NCI-H2029 treated with DMSO at 0.1 percent for 48 hours (cell line): ENCODE data around the gene TNIK.

ENCODE experiments used
- DNase-seq: peaks from one replicate; lab custom pipeline; 2025; lab: John Stamatoyannopoulos, UW

TNIK gene

DNA sequence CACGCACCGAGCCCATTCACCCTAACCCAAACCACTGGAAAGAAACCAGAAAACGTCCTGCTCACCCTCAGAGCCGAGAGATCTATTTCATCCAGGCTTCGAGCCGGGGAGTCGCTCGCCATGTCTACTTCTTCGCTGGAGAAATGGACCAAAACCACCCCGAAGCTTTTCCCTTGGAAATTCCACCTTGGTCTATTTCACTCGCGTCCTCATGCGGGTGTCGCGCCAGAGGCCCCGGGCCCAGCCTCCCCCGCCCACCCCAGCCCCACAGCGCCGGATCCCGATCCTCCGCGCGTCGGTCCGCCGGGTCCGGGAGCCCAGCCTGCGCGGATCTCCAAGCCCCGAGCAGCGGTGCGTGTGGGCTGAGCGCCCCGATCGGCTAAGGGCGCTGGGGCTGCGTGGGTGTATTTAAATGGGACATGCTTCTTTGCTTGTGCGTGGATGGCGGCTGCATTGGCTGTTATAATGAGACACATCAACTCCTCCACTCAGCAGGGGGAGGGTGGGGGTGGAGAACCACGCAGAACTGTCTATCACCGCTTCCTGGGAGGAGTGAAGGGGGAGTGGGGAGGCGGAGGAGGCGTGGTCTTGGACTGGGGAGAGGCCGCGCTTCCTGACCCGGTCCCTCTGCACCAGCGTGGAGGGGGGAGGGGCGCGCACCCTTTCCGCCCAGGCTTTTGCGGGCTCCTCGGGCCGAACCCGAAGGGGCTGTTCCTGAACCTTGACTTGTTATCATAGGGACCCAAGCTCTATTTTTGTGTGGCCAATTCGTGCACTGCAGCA is at the start of gene TNIK:
Gene TNIK (minus strand): TSS at position 464 of the 783 bp plus-strand sequence. CDS start 342 bp downstream, at position 122.
- DNase-seq = peak; percentile 74

DNA sequence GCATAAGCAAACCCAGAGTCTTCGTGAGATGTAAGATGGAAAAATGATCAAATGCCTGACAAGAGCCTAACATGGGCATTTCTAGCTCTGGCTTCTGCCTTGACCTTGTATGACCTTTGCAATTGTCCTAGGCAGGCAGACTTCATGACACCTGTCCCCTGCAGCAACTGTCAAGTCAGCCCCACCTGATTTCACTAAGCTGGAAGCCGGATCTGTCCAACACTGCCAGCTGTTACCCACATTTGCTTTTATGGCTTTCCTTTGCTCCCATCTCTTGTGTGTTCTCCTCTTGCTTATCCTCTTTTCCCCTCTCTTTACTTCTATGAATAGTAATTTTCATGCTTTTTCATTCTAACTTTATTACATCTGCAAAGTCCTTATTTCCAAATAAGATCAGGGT is 48.5 kb upstream of the TNIK start:
- DNase-seq = no peak

DNA sequence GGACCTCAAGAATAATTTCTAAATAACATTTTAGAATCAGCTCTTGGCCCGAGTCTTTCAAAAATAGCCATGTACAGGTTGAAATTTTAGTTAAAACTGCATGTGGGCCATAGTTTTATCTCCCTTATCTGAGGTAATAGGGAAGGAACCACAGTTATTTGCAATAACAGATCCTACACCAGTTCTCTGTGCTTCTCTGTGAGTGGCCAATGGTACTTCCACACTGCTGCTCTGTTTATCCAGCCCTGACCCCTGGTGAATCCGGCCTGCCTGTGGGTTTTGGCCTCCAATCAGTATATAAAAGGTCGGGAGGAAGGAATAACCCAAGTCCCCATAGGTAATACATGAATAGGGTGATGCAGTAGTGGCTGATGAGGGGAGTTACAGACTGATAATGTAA is 48.0 kb upstream of the TNIK start:
- DNase-seq = no peak

DNA sequence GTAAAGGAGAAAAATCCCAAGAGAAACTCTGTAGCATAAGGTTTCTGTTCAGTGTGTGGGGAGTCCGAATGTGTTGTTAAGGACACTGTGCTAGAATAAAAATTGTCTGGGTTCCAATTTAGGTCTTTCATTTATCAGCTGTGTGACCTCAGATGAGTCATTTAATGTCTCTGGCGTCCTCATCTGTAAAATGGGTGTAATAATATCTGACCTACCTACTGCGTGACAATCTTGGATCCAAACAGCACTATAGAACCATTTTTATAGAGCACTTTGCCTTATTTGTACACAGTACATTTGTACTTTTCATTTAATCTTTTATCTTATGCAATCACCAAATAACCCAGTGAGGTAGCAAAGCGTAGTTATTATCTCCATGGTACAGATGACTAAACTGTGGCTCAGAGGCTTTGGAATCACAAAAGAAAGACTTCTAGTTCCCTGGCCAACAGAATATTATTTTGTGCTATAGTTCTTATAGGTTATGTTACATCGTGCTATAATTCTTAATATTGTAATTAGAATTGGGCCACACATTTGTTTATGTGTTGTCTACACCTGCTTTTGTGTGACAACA is 46.6 kb upstream of the TNIK start:
- no peak for DNase-seq

DNA sequence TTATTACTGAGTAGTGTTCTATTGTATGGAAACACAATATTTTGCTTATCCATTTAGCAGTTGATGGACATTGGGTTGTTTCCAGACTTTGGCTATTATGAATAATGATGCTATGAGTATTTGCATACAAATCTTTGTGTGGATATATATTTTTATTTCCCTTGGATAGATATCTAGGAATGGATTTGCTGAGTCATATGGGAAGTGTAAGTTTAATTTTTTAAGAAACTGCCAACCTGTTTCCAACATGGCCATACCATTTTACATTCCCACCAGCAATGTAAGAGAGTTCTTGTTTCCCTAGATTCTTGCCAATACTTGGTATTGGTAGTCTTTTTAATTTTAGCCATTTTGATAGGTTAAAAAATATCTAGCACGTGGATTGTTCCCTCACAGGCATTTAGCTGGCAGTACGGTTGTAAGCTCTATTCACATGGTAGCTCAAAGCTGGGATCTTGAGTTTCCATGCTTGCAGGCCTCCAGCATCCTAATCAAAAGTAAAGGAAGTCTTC is 45.7 kb upstream of the TNIK start:
- no peak for DNase-seq

DNA sequence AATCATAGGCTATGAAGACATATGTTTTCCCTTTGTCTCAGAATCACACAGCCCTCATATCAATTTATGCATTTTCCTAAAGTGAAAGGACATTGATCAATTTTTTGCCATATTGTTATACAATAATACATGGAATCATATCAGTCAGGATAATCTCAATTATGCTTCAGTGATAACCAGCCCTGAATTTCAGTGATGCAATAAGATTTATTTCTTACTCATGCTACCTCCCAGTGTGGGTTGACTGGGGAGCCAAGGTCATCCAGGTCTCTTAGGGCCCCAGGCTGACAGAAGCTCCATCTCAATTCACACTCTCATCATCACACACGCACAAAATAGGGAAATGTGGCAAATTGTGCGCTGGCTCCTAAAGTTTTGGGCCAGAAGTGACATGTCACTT is 44.2 kb upstream of the TNIK start:
- no peak for DNase-seq

DNA sequence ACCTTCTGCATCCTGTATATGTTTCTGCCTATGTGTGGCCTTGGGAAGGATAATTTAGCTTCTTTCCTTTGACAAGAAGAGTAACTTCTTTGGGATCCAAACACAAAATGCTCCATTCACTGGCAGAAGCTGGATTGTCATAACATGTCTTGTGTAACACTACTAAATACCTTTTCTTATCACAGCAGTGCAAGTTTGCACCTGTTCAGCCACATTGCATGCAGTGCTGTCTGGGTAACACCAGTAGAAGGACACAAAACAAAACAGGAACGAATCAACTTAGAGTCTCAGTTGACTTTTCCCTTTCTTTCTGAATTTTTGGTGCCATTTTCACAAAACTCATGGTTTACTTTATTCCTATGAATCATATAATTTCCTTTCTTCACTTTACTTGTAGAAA is 43.6 kb upstream of the TNIK start:
- DNase-seq = no peak

DNA sequence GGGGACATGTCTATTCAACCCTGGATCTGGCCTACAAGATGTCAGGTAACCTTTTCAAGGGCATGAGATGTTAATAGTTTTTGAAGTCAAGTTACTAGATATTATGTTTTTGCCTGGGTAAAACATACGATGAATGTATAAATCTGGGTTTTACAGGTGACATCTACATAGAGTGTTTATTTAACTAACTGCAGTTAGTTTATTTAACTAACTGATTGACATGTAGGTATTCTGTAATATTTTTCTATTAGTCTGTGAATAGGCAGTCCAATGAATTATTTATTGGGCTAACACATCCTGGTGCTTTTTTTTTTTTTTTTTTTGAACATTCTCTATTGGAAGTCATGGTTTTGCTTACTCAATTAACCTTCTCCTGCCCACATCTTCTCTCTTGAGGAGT is 38.7 kb upstream of the TNIK start:
- no peak for DNase-seq

DNA sequence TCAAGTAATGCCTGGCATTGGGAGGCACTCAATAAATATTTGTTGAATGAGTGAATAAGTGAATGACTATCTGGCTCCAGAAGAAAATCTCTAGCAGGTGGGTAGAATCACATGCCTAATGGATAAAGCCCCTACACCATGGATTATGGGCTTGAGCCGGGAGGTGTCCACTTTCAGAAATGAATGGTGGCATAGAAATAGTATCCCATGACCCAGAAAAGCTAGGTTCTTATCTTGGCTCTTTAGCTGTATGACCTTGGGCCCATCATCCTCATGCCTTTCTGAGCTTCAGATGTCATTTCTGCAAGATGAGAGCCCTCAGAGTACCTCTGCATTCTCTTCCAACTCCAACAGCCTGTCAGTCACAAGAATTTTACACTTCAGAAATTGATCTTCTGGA is 37.3 kb upstream of the TNIK start:
- DNase-seq = no peak

DNA sequence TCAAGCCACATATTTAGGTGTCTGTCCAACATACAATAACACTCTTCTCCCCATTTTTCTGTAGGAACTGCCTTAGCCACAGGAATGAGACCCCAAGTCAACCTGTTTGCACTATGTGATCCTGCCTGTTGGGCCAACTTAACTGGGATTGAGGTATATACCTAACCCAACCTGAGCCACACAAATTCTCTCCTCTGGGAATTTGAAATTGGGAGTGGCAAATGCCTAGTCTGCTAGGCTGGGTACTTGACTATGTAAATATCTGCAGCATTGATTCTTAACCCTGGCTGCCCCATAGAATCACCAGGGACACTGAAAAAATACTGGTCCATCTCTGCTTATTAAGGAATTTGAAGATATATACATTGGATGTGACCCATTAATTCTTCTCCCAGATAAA is 35.2 kb upstream of the TNIK start:
- no peak for DNase-seq

DNA sequence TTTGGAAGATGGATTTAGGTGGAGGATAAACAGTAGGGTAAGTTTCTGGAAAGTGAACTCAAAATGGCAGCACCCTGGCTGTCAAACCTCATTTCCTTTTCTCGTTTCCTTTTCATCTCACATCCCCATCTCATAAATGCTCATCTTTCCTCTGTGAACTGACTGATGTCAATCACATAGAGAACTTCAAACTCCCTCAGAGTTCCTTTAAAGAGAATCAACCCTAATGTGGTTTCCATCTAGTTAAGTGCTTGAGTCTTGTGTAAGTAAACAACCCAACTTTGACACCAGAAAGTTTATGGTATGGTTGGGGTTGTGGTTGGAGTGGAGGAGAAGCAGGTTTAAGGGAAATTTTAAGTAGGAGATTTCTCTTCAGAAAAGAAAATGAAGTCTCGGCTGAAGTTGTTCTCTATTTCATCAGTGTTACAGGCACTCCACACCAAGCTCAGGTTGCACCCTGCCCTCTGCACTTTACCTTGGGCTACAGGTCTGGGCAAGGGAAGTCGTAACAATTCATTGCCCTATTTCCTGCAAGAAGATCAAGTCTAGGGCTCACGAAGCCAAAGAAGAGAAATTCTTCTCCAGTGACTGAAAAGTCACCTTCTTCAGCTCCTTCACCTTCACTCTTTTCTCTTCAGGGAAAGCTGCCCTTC is 34.4 kb upstream of the TNIK start:
- no peak for DNase-seq

DNA sequence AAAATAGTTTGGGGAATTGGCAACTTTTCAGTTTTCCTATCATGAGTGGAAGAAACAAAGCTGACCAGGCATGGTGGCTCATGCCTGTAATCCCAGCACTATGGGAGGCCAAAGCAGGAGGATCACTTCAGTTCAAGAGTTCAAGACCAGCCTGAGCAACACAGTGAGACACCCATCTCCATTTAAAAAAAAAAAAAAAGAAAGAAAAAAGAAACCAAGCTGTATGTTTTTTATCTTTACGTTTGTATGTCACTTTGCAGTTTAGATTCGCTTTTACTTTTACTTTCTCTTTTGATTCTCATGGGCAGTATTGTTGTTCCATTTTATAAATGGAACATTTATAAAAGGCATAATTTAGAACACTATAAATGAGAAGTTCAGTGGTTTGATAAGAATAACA is 31.2 kb upstream of the TNIK start:
- no peak for DNase-seq

DNA sequence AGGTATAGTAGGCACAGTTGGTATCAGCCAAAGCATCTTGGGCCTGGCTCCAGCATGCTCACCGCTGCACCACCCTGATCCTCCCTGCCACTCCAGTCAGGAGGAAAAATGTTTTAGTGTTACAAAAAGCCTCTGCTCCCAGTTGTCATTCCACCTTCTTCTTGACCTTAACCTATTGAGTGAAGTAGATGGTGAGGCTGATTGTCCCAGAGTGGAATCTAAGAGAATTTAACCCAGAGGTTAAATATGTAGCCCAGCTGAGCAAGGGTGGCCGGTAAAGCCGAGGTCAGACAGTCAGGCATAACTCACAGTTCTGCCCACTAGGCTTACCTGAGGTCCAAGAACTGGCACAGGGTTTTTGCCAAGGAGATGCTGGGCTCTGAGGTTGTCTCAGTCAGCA is 30.7 kb upstream of the TNIK start:
- DNase-seq = no peak

DNA sequence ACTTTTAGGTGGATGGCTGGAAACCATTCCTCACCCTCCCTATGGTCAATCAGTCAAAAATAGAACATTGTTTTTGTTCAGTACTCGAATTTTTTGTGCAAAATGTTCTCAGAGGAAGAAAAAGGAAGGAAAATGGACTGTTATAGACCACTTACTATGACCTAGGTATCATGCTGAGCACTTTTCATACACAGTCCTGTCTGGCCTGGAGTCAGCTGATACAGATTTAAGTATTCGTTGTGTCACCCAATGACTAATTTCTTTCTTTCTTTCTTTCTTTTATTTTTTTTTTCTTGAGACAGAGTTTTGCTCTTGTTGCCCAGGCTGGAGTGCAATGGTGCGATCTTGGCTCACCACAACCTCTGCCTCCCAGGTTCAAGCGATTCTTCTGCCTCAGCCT is 29.1 kb upstream of the TNIK start:
- no peak for DNase-seq

DNA sequence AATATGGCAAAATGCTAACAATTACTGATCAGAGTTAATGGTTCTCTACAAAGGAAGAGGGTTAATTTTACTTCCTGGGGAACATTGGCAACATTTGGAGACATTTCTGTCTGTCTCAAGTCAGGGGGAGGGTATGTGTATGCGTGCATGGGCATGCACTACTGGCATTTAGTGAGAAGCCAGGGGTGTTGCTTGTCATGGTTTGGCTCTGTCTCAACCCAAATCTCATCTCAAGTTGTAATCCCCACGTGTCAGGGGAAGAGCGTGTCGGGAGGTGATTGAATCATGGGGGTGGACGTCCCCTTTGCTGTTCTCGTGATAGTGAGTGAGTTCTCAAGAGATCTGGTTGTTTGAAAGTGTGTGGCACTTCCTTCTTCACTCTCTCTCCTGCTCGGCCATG is 28.3 kb upstream of the TNIK start:
- no peak for DNase-seq

DNA sequence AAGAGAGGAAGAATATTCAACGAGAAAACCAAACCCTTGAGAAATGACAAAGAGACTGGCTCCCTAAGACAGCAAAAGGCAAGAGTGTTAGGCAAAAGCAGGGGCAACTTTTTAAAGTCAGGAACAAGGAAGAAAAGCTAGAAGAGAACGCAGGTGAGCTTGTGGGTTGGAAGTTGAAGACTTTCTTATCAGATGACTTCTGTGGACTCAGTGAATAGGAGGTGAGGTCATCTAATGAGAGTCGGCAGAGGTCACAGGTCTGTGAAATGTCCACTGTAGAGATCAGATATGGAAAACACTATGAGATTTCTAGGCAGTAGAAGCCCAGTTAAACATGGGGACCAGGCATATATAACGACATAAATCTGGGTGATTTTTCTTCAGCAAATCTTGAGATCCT is 27.2 kb upstream of the TNIK start:
- DNase-seq = no peak

DNA sequence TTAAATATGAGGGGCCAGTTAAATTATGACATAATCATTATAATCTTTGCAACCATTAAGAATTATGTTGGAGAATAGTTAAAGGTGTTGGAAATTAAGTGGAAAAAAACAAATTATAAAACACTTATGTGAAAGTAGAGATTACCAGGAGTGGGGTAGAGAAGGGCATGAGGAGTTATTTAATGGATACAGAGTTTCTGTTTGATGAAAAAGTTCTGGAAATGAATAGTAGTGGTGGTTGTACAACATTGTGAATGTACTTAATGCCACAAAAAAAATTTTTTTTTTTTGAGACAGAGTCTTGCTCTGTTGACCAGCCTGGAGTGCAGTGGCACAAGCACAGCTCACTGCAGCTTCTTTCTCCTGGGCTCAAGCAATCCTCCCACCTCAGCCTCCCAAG is 25.1 kb upstream of the TNIK start:
- no peak for DNase-seq

DNA sequence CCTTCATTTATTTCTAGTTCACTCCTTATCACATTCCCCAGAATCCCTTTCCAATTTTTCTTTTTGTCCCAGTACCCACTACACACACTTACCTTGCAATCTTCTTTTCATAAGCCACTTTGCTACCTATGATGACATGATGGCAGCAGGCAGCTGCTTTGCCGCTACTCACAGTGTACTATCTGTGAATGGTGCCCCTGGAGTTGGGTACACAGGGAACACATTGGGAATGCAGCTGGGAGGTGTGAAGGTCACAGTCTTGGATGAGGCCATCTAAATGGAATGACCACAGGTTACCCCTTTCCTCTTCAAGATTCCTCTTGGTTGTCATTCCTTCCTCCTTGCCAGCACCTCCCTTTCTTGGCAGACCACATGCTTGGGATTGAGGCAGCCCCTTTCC is 20.8 kb upstream of the TNIK start:
- DNase-seq = no peak

DNA sequence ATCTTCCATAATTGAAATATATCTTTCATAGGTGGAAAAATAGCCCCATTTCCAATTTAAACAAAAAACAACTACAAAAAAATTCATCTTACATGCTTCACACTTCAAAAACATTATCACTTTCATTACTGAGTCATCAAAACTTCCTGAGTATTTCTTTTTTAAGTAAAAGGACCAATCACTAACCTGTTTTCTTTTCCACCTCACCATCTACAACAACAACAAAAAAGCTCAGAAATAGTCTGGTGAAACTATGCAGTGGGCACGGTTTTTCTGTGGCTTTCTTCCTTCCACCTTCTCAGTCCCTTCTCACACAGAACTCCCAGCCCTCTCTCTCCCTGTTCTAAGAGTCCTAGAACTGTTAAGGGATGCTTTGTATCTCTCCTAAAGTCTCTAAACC is 20.3 kb upstream of the TNIK start:
- no peak for DNase-seq

DNA sequence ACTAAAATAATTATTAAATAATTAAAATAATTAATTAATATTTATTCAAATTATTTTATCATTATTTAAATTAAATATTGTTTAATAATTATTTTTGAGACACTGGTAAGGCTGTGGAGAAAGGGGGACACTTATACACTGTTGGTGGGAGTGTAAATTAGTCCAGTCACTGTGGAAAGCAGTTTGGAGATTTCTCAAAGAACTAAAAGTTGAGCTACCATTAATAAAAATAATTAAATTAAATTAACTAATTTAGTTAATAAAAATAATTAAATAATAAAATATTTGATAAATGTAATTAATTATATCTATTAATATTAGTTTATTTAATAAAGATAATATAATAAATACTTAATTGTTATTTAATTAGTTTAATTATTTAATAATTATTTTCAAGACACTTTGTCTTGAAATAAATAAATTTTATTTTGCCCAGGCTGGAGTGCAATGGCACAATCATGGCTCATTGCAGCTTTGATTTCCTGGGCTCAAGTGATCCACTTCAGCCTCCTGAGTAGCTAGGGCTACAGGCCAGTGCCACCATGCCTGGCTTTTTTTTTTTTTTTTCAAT is 16.4 kb upstream of the TNIK start:
- no peak for DNase-seq

DNA sequence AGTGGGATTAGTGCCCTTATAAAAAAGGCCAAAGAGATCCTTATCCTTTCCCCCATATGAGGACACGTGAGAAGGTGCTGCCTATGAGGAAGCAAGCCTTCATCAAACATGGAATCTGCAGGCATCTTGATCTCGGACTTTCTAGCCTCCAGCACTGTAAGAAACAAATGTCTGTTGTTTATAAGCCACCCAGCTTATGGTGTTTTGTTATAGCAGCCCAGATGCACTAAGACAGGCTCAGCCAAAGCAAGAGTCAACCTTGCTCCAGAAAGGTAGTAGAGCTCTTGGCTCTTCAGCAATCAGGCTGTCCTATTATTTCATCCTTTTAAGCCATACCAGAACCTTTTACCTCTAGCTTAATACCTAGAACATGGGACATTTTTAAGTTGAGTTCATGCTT is 12.3 kb upstream of the TNIK start:
- DNase-seq = no peak

DNA sequence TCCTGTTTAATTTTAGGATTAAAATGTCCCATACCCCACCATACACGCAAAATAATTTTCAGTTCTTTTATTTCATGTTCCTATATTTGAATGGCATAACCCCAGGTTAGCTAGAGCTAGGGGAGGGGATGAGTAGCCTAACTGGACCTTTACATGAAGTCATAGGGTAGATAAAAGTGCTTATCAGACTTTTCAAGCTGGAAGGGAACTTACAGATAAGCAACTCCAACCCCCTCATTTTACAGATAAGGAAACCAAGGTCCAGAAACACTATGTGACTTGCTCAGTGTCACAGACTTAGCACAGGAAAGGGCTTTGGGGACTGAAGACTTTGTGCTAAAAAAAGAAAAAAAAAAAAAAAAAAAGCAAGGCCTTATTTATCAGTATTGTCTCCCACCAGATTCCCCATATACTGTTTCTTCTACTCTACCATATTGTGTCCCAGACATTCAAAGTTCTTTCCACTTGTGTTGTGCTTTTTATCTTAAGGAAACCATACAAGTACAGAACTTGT is 10.6 kb upstream of the TNIK start:
- DNase-seq = no peak

DNA sequence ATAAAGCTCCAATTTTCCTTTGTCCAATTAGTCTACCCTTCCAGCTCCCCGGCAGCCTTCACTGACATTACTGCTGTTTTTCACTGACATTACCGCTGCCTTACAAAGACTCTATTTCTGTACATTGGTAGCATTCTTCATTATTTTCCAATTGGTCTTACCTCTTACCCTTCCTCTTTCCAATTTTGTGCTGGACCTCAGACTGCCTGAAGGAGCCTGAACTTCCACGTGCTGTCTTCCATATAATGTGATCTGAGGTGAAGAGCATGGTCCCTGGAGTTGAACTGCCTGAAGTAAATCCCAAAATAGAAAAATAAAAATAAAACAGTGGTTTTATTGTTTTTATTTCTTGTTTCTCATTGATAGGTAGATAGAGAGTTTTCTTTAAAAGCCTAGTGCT is 9.2 kb upstream of the TNIK start:
- no peak for DNase-seq
